MM.1S (cell line): ENCODE measurements around the gene RBL1.
A peak's percentile ranks its signal among the peaks of the same experiment; 100 is the strongest.

Experiments used
- DNase-seq: peaks from one replicate; pipeline ENCODE4 v3.0.0-alpha.2; 2015
- H2AFZ ChIP-seq: fragments of 300-600 bp; sonication (generic); 2 replicates; pipeline ENCODE4 v1.6.0; 2016; ENCODE audit warnings: antibody characterized with exemption, low read length
- H3F3A ChIP-seq: fragments of 300-600 bp; sonication (generic); 2 replicates; pipeline ENCODE4 v1.6.1; 2016; ENCODE audit warnings: mild to moderate bottlenecking, antibody characterized with exemption, low read length, moderate library complexity, mixed read lengths; ENCODE audit not compliant: insufficient read depth
- H3K27ac ChIP-seq: fragments of 300-600 bp; sonication (generic); 2 replicates; pipeline ENCODE4 v1.5.1; 2016; ENCODE audit warnings: mild to moderate bottlenecking, low read length
- H3K27me3 ChIP-seq: fragments of 300-600 bp; sonication (generic); replicated peaks from 2 replicates; pipeline ENCODE4 v1.6.0; 2016; ENCODE audit warnings: low read length; ENCODE audit not compliant: insufficient read depth
- H3K36me3 ChIP-seq: fragments of 300-600 bp; sonication (generic); replicated peaks from 2 replicates; pipeline ENCODE4 v1.6.1; 2016; ENCODE audit warnings: mild to moderate bottlenecking, low read length, mixed read lengths; ENCODE audit not compliant: insufficient read depth
- H3K4me1 ChIP-seq: fragments of 300-600 bp; sonication (generic); 2 replicates; pipeline ENCODE4 v1.6.1; 2016; ENCODE audit warnings: low read length, mixed read lengths
- H3K4me2 ChIP-seq: fragments of 300-600 bp; sonication (generic); 2 replicates; pipeline ENCODE4 v1.6.0; 2016; ENCODE audit warnings: low read depth, low read length
- H3K4me3 ChIP-seq: fragments of 300-600 bp; sonication (generic); 2 replicates; pipeline ENCODE4 v1.5.1; 2016; ENCODE audit warnings: low read length, mixed read lengths
- H3K79me2 ChIP-seq: fragments of 300-600 bp; sonication (generic); 2 replicates; pipeline ENCODE4 v1.6.1; 2016; ENCODE audit warnings: mixed run types, low read length, mixed read lengths
- H3K9ac ChIP-seq: fragments of 300-600 bp; sonication (generic); 2 replicates; pipeline ENCODE4 v1.6.1; 2016; ENCODE audit warnings: low read length, mixed read lengths
- H3K9me2 ChIP-seq: fragments of 300-600 bp; sonication (generic); replicated peaks from 2 replicates; pipeline ENCODE4 v1.6.1; 2016; ENCODE audit warnings: mild to moderate bottlenecking, low read length, mixed read lengths; ENCODE audit not compliant: insufficient read depth
- H3K9me3 ChIP-seq: fragments of 300-600 bp; sonication (generic); replicated peaks from 2 replicates; pipeline ENCODE4 v1.6.1; 2016; ENCODE audit warnings: mild to moderate bottlenecking, low read length, mixed read lengths; ENCODE audit not compliant: insufficient read depth
- H4K20me1 ChIP-seq: fragments of 300-600 bp; sonication (generic); 2 replicates; pipeline ENCODE4 v1.6.1; 2016; ENCODE audit warnings: mild to moderate bottlenecking, low read length, moderate library complexity, mixed read lengths; ENCODE audit not compliant: insufficient read depth
- CTCF ChIP-seq: fragments of 300-600 bp; sonication (generic); IDR thresholded peaks from 2 replicates; pipeline ENCODE4 v1.5.1; 2016; ENCODE audit warnings: antibody characterized with exemption, low read length, mixed read lengths
- EZH2 ChIP-seq: fragments of 300-600 bp; sonication (generic); optimal IDR thresholded peaks from 2 replicates; pipeline ENCODE3; 2017; ENCODE audit warnings: low read depth, mild to moderate bottlenecking, antibody characterized with exemption, low read length, mixed read lengths
- EZH2phosphoT487 ChIP-seq: fragments of 300-600 bp; sonication (generic); IDR thresholded peaks from 2 replicates; pipeline ENCODE4 v1.6.1; 2018; ENCODE audit warnings: antibody characterized with exemption, low read length

RBL1 gene

GRCh38 chr20:37077009-37077408, 18.8 kb downstream of the RBL1 start:
- no peaks in the 10 kb centered on the region for H3K9me2 ChIP-seq
- H3K4me3 ChIP-seq, result no peak overlapping the region
- H2AFZ ChIP-seq, result no peak overlapping the region
- H3K79me2 ChIP-seq, result peaks cover 93% of the 10 kb centered on the region
- no peaks in the 10 kb centered on the region for H3K9me3 ChIP-seq
- H3K9ac ChIP-seq, result no peak overlapping the region
- no peak for DNase-seq
- H3K27me3 ChIP-seq, result no peaks in the 10 kb centered on the region
- no peak overlapping the region for H3K27ac ChIP-seq
- H4K20me1 ChIP-seq, result peaks cover 3% of the 10 kb centered on the region; the same call in 1 of the 2 replicates
- no peak overlapping the region for H3K4me2 ChIP-seq
- H3F3A ChIP-seq, result peaks cover 15% of the 10 kb centered on the region
- H3K4me1 ChIP-seq, result peaks cover 16% of the 10 kb centered on the region
- no peak for TF ChIP-seq EZH2phosphoT487
- no peak for TF ChIP-seq CTCF
- peaks cover 3% of the 10 kb centered on the region; the same call in 1 of the 2 replicates for H3K36me3 ChIP-seq

- peaks cover 24% of the 10 kb centered on the region for H3K4me1 ChIP-seq
These were observed 19.7 kb downstream of the RBL1 start for GRCh38 chr20:37075932-37076685.

GRCh38 chr20:37072293-37073196, 23.3 kb downstream of the RBL1 start:
- Histone ChIP-seq H2AFZ (no peak overlapping the region), H3K9me2 (no peaks in the 10 kb centered on the region), H4K20me1 (peaks cover under 1% of the 10 kb centered on the region; the same call in 1 of the 2 replicates), H3K4me2 (peak overlapping the region; percentile 49), H3K4me3 (peak overlapping the region; percentile 10; the same call in 1 of the 2 replicates), H3K9me3 (no peaks in the 10 kb centered on the region), H3K9ac (peak overlapping the region; percentile 37; the same call in 1 of the 2 replicates), H3K27ac (peak overlapping the region; percentile 88), H3K4me1 (peaks cover 24% of the 10 kb centered on the region), H3F3A (peaks cover 23% of the 10 kb centered on the region), H3K36me3 (no peaks in the 10 kb centered on the region; the same call in 1 of the 2 replicates), H3K27me3 (no peaks in the 10 kb centered on the region), H3K79me2 (peaks cover 76% of the 10 kb centered on the region)
- TF ChIP-seq EZH2 (no peak), EZH2phosphoT487 (no peak), CTCF (no peak)
- peak; percentile 49 for DNase-seq

More at GRCh38 chr20:37075932-37076685, 19.7 kb downstream of the RBL1 start:
- TF ChIP-seq EZH2phosphoT487, result no peak
- no peak for TF ChIP-seq EZH2
- no peak for TF ChIP-seq CTCF
- H3K36me3 ChIP-seq, result peaks cover 3% of the 10 kb centered on the region; the same call in 1 of the 2 replicates
- H3K4me3 ChIP-seq, result no peak overlapping the region
- no peak for DNase-seq
- H3K9me3 ChIP-seq, result no peaks in the 10 kb centered on the region
- peaks cover 92% of the 10 kb centered on the region for H3K79me2 ChIP-seq
- no peak overlapping the region for H3K4me2 ChIP-seq
- peaks cover 23% of the 10 kb centered on the region for H3F3A ChIP-seq
- H3K27me3 ChIP-seq, result no peaks in the 10 kb centered on the region
- no peaks in the 10 kb centered on the region for H3K9me2 ChIP-seq
- H3K9ac ChIP-seq, result no peak overlapping the region
- H2AFZ ChIP-seq, result no peak overlapping the region
- peaks cover 3% of the 10 kb centered on the region; the same call in 1 of the 2 replicates for H4K20me1 ChIP-seq
- H3K27ac ChIP-seq, result no peak overlapping the region
